Activated B cell treated with CpG ODN at 0.5 μM for 24 hours (primary cell): ENCODE results near the gene ALS2CL. TPM values are rescaled to one million over a fixed set of nuclear protein-coding genes. Genes with fewer than 3 reads are reported as not detected.

Experiments used
- ATAC-seq: fragments of 200-7000 bp; cut with Tn5 transposase; one replicate; pipeline ENCODE4 v1.10.0; 2021; ENCODE audit warnings: low read depth, mild to moderate bottlenecking, moderate library complexity
- CTCF ChIA-PET: fragments of 350-600 bp; sonication (Branson Sonifier 250); formaldehyde crosslinking; loops from one replicate; lab custom pipeline; 2021; ENCODE audit warnings: antibody characterized with exemption; lab: Charles Lee
- POLR2A ChIA-PET: fragments of 350-600 bp; sonication (Branson Sonifier 250); formaldehyde crosslinking; loops from one replicate; lab custom pipeline; 2021; ENCODE audit warnings: antibody characterized with exemption; lab: Charles Lee
- DNase-seq: peaks from one replicate; pipeline ENCODE4 v3.0.0; 2022
- H3K27ac Mint-ChIP-seq: one replicate; pipeline ENCODE4 v1.8.0; 2020; ENCODE audit warnings: mixed read lengths
- H3K27me3 Mint-ChIP-seq: one replicate; pipeline ENCODE4 v1.8.0; 2021; ENCODE audit warnings: mixed read lengths
- H3K36me3 Mint-ChIP-seq: one replicate; pipeline ENCODE4 v1.8.0; 2021; ENCODE audit warnings: low read depth, mixed read lengths
- H3K4me1 Mint-ChIP-seq: one replicate; pipeline ENCODE4 v1.8.0; 2021; ENCODE audit warnings: mixed read lengths
- H3K4me3 Mint-ChIP-seq: one replicate; pipeline ENCODE4 v1.8.0; 2020; ENCODE audit warnings: mild to moderate bottlenecking, mixed read lengths
- H3K9me3 Mint-ChIP-seq: one replicate; pipeline ENCODE4 v1.8.0; 2020; ENCODE audit warnings: mixed read lengths
- intact Hi-C: fragments of 100-400 bp; cut with micrococcal nuclease; formaldehyde crosslinking; loops from one replicate; pipeline ENCODE4 v1.15.1; 2024
- total RNA-seq: library from RNA; stranded (reverse); gene quantifications from 2 replicates; pipeline ENCODE4 v1.2.3, GENCODE V29; 2022
- TF ChIP-seq, protein P1 (sequence below): fragments of 200-600 bp; IDR thresholded peaks from one replicate; pipeline ENCODE4 v1.8.0; 2022; ENCODE audit warnings: antibody characterized with exemption, mild to moderate bottlenecking

Gene ALS2CL
- total RNA-seq, 1 donor from 2014 or later, result 1.6 TPM

DNA sequence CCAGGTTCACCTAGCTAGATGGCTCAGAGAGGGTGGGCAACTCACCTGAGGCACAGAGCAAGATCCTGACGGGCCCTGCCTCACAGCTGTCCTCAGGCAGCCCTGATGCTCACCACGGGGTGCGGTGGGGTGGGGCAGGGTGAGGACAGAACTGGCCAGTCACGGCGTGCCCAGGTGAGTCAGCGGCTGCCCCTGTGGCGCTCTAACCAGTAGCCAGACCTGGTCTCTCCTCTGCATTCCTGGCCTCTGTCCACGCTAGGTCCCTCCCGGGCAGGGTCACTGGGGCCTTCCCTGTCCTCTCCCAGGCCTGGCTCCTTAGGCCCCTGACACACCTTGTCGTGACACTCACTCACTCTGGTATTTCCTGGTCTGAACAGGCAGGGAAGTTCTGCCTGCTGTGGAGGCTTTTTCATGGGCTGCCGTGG lies 901 bp downstream of the ALS2CL start:
- Mint-ChIP-seq H3K27me3 (peaks cover 20% of the 10 kb centered on the region), H3K9me3 (no peaks in the 10 kb centered on the region), H3K36me3 (no peaks in the 10 kb centered on the region), H3K27ac (no peak overlapping the region), H3K4me1 (peaks cover 32% of the 10 kb centered on the region), H3K4me3 (peak overlapping the region; percentile 83)
- POLR2A ChIA-PET, result no interaction called here
- DNase-seq (no peak), ATAC-seq (no peak)
- TF ChIP-seq, protein P1, sequence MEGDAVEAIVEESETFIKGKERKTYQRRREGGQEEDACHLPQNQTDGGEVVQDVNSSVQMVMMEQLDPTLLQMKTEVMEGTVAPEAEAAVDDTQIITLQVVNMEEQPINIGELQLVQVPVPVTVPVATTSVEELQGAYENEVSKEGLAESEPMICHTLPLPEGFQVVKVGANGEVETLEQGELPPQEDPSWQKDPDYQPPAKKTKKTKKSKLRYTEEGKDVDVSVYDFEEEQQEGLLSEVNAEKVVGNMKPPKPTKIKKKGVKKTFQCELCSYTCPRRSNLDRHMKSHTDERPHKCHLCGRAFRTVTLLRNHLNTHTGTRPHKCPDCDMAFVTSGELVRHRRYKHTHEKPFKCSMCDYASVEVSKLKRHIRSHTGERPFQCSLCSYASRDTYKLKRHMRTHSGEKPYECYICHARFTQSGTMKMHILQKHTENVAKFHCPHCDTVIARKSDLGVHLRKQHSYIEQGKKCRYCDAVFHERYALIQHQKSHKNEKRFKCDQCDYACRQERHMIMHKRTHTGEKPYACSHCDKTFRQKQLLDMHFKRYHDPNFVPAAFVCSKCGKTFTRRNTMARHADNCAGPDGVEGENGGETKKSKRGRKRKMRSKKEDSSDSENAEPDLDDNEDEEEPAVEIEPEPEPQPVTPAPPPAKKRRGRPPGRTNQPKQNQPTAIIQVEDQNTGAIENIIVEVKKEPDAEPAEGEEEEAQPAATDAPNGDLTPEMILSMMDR, result no peak
- CTCF ChIA-PET, result no interaction called here
- intact Hi-C loops, result no loop called here

- DNase-seq (no peak), ATAC-seq (no peak)
- Mint-ChIP-seq H3K9me3 (no peaks in the 10 kb centered on the region), H3K27ac (no peak overlapping the region), H3K4me3 (no peak overlapping the region), H3K27me3 (peaks cover 20% of the 10 kb centered on the region), H3K4me1 (peaks cover 29% of the 10 kb centered on the region), H3K36me3 (no peaks in the 10 kb centered on the region)
- intact Hi-C loops, result no loop called here
- ChIA-PET POLR2A (no interaction called here), CTCF (no interaction called here)
- TF ChIP-seq, protein P1, result no peak
Measured at GRCh38 chr3:46690798-46691197, 2.7 kb downstream of the ALS2CL start.

DNA sequence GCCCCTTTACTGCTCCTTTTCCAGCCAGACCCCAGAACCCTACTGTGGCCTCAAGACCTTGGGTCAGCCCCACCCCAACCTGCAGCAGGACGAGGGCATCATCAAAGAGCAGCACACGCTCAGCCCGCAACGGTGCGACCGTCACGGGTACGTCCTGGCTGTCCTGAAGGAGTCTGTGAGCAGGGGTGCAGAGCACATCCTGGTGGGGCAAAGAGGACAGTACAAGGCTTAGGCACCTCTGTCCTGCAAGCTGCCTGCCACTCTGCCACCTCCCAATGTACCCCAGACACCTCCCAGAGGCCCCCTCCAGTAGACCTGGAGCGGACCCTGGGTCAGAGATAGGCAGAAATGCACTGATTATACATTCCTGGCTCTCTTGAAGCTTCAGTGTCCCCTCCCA lies 8.0 kb downstream of the ALS2CL start:
- intact Hi-C loops, result no loop called here
- no peak overlapping the region for H3K4me3 Mint-ChIP-seq
- no peak overlapping the region for H3K27ac Mint-ChIP-seq
- no peaks in the 10 kb centered on the region for H3K4me1 Mint-ChIP-seq
- H3K36me3 Mint-ChIP-seq, result no peaks in the 10 kb centered on the region
- ChIA-PET CTCF (no interaction called here), POLR2A (no interaction called here)
- H3K9me3 Mint-ChIP-seq, result no peaks in the 10 kb centered on the region
- no peak for DNase-seq
- TF ChIP-seq, protein P1, result no peak
- no peak for ATAC-seq
- peaks cover 7% of the 10 kb centered on the region for H3K27me3 Mint-ChIP-seq

DNA sequence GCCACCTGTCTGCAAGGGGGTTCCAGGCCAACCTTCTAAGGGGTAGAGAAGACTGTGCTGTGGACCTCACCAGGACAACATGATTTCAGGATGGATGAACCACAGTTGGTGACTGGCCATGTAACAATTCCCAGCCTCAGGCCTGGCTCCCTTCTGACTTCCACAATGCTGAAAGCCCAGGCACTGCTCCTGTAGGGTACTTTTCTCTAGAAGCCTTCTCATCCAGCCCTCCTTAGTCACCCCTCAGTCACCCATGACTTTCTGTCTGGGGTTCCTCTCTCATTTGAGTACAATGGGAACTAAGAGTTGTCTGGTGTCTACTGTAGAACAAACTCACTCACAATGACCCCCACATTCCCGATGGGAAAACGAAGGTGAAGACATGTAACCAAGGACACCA lies 8.6 kb downstream of the ALS2CL start:
- Mint-ChIP-seq H3K4me1 (no peaks in the 10 kb centered on the region), H3K4me3 (no peak overlapping the region), H3K27ac (no peak overlapping the region), H3K27me3 (peaks cover 5% of the 10 kb centered on the region), H3K36me3 (no peaks in the 10 kb centered on the region), H3K9me3 (no peaks in the 10 kb centered on the region)
- TF ChIP-seq, protein P1, result no peak
- ATAC-seq, result no peak
- ChIA-PET CTCF (no interaction called here), POLR2A (no interaction called here)
- DNase-seq, result no peak
- intact Hi-C loops, result no loop called here

DNA sequence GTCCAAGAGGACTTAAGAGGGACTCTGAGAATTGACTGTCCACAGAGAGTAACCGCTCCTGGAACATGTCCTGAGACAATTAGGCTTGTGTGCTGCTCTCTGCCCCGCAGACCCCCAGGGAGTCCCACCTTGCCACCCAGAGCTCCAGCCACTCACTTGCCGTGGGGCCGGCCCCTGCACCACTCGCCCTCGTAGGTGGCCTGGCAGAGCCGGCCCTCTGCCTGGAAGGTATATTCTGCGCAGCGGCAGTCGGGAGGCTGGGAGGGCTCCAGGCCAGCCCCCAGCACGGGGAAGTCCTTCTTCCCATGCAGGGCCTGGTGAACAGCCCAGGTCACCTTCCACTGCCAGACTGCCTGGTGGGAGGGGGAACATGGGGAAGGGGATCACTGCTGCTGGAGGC lies 10.5 kb downstream of the ALS2CL start:
- TF ChIP-seq, protein P1, result no peak
- Mint-ChIP-seq H3K4me3 (no peak overlapping the region), H3K36me3 (no peaks in the 10 kb centered on the region), H3K9me3 (no peaks in the 10 kb centered on the region), H3K27ac (no peak overlapping the region), H3K4me1 (no peaks in the 10 kb centered on the region), H3K27me3 (no peaks in the 10 kb centered on the region)
- ChIA-PET POLR2A (no interaction called here), CTCF (no interaction called here)
- no peak for ATAC-seq
- intact Hi-C loops, result no loop called here
- DNase-seq, result no peak
